Vagina (tissue), 2 donors: ENCODE data around the gene FUT8.

Source experiments
- CTCF ChIP-seq, 3 experiments: fragments of 450-650 bp in 2 of 3; fragments of 200-600 bp in 1 of 3; sonication (generic) in 1 of 3; IDR thresholded peaks; one replicate each; pipeline ENCODE4 v1.5.1; 2017 to 2019; ENCODE audit warnings: antibody characterized with exemption in 3 of 3, mild to moderate bottlenecking in 2 of 3, moderate library complexity in 2 of 3
- POLR2A ChIP-seq, 2 donors: fragments of 450-650 bp; IDR thresholded peaks; one replicate each; pipeline ENCODE4 v1.6.1; 2017; ENCODE audit warnings: antibody characterized with exemption in 2 of 2, mild to moderate bottlenecking in 2 of 2, moderate library complexity in 2 of 2
- POLR2AphosphoS5 ChIP-seq, 2 donors: sonication (generic); formaldehyde crosslinking; IDR thresholded peaks; one replicate each; pipeline ENCODE4 v1.9.0; 2017; ENCODE audit warnings: antibody characterized with exemption in 2 of 2, mild to moderate bottlenecking in 2 of 2, low read depth in 1 of 2; ENCODE audit not compliant: insufficient read depth in 1 of 2

- TF ChIP-seq CTCF (IDR thresholded peaks at IDR 0.05) (no peak), POLR2A (IDR thresholded peaks at IDR 0.05) (no peak), POLR2AphosphoS5 (IDR thresholded peaks at IDR 0.05; ENCODE audit: insufficient read depth in 1 of 2, low read depth in 1 of 2) (no peak)
These were observed 2.5 kb downstream of the FUT8 start for GRCh38 chr14:65414961-65415589.
